ENCODE data around the gene ARPC5L.

DNA sequence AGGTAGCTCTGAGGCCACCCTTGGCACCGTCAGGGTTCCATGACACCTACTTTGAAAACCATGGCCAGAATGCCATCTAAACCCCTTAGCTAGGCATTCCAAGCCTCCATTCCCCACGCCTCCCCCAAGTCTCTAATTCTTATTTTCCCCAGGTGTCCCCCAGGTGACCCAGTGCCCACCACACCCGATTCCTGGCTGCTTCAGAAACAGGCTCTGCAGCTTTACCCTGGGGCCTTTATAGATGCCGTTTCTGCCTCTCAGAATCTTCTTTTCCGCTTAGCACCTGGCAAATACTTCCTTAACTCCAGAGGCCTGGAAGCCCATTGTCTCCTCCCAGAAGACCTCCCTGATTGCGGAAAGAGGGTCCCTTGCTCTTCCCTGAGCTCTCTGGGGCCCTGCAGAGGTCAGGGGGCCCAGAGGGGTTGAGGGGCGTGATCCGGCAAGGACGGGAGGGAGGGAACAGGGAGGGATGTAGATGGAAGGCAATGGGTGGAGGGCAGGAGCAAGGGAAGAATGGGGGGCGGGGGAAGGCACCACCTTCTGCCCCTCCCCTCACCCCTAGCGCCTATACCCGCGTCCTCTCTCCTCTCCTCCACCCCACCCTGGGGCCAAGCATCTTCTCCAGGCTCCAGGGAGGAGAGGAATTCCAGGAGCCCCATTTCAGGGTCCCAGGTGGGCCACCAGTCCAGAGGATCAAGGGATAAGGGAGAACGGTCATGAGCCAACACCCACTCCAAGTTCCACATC is 20.7 kb upstream of the ARPC5L start:
- TF ChIP-seq EP300 (IDR thresholded peaks at IDR 0.05) = no peak
- TF ChIP-seq, protein P1, sequence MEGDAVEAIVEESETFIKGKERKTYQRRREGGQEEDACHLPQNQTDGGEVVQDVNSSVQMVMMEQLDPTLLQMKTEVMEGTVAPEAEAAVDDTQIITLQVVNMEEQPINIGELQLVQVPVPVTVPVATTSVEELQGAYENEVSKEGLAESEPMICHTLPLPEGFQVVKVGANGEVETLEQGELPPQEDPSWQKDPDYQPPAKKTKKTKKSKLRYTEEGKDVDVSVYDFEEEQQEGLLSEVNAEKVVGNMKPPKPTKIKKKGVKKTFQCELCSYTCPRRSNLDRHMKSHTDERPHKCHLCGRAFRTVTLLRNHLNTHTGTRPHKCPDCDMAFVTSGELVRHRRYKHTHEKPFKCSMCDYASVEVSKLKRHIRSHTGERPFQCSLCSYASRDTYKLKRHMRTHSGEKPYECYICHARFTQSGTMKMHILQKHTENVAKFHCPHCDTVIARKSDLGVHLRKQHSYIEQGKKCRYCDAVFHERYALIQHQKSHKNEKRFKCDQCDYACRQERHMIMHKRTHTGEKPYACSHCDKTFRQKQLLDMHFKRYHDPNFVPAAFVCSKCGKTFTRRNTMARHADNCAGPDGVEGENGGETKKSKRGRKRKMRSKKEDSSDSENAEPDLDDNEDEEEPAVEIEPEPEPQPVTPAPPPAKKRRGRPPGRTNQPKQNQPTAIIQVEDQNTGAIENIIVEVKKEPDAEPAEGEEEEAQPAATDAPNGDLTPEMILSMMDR (IDR thresholded peaks at IDR 0.05) = no peak
- TF ChIP-seq POLR2AphosphoS5 (IDR thresholded peaks at IDR 0.05) = no peak

Measured in upper lobe of left lung (tissue), 4 donors.